ENCODE measurements around the gene SPAG8.

DNA sequence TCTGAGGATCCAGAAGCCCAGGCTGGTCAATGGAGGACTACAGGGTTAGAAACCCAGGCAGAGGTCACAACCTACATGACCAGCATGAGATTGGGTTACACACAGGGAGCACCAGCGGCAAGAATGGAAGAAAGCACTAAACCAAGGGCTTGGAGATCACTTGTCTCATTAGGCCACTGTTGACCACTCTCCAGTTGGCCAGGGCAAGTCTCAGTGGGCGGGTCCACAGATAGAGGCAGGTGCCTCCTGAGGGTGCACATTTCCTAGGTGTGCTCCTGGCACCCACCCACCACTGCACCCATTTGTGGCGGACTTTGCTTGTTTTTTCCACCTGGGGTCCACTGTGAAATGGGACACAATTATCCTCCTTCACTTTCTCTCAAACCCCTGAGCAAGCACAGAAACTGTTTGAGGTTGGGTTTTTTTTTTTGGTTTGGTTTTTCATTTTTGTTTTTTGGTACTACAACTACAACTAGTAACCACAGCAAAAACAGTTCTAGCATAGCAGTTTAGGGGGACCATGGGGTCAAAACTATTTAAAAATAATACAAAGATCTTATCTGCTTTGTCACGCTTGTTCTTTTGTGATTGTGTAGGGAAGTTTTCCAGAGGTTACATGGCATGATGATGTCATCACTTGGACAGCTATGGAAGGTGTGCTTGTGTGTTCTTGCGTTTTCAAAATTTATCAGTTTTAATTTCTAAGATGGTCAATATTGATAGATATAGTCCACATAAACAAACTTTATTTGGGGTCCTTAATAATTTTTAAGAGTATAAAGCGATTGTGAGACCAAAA is 14.6 kb downstream of the SPAG8 start:
- TF ChIP-seq, protein P1, sequence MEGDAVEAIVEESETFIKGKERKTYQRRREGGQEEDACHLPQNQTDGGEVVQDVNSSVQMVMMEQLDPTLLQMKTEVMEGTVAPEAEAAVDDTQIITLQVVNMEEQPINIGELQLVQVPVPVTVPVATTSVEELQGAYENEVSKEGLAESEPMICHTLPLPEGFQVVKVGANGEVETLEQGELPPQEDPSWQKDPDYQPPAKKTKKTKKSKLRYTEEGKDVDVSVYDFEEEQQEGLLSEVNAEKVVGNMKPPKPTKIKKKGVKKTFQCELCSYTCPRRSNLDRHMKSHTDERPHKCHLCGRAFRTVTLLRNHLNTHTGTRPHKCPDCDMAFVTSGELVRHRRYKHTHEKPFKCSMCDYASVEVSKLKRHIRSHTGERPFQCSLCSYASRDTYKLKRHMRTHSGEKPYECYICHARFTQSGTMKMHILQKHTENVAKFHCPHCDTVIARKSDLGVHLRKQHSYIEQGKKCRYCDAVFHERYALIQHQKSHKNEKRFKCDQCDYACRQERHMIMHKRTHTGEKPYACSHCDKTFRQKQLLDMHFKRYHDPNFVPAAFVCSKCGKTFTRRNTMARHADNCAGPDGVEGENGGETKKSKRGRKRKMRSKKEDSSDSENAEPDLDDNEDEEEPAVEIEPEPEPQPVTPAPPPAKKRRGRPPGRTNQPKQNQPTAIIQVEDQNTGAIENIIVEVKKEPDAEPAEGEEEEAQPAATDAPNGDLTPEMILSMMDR (IDR thresholded peaks at IDR 0.05 in 8 of 11, conservative IDR thresholded peaks at IDR 0.05 in 3 of 11): no peak
- TF ChIP-seq POLR2AphosphoS5 (IDR thresholded peaks at IDR 0.05): no peak
- TF ChIP-seq POLR2A (IDR thresholded peaks at IDR 0.05): no peak

Data from spleen (tissue), 7 donors.